Measurements from ENCODE around the gene MAGI1. TPM values are rescaled to one million over a fixed set of nuclear protein-coding genes. Genes with fewer than 3 reads are reported as not detected.

Gene MAGI1
- polyA plus RNA-seq, 2 donors, result 6.0 to 10.6 TPM

GRCh38 chr3:65439641-65440284 is 599.0 kb downstream of the MAGI1 start:
- no peak overlapping the region for H3K27ac ChIP-seq (ENCODE audit: low read depth in 2 of 2, low read length in 1 of 2)
- no peaks in the 10 kb centered on the region for H3K36me3 ChIP-seq (ENCODE audit: control insufficient read depth in 2 of 2, insufficient read depth in 2 of 2, low read length in 1 of 2)
- H3K4me3 ChIP-seq (ENCODE audit: low read depth in 1 of 2, low read length in 2 of 2), result no peak overlapping the region
- no peaks in the 10 kb centered on the region for H3K4me1 ChIP-seq (ENCODE audit: control insufficient read depth in 2 of 2, insufficient read depth in 2 of 2, low read length in 1 of 2)
- H3K9me3 ChIP-seq (ENCODE audit: control insufficient read depth in 2 of 2, insufficient read depth in 1 of 2, low read depth in 1 of 2, low read length in 1 of 2), result no peaks in the 10 kb centered on the region
- H3K27me3 ChIP-seq (ENCODE audit: control insufficient read depth in 1 of 2, insufficient read depth in 2 of 2, low read length in 2 of 2), result no peaks in the 10 kb centered on the region
- WGBS, 2 donors, result 25 to 26% methylated on average over 6 of the region's 6 CpGs

GRCh38 chr3:65438612-65439011 is 600.1 kb downstream of the MAGI1 start:
- Histone ChIP-seq H3K4me3 (ENCODE audit: low read depth in 1 of 2, low read length in 2 of 2) (no peak overlapping the region), H3K36me3 (ENCODE audit: control insufficient read depth in 2 of 2, insufficient read depth in 2 of 2, low read length in 1 of 2) (peaks cover 0 to 3% of the 10 kb centered on the region in 2 donors), H3K27ac (ENCODE audit: low read depth in 2 of 2, low read length in 1 of 2) (no peak overlapping the region), H3K9me3 (ENCODE audit: control insufficient read depth in 2 of 2, insufficient read depth in 1 of 2, low read depth in 1 of 2, low read length in 1 of 2) (no peaks in the 10 kb centered on the region), H3K4me1 (ENCODE audit: control insufficient read depth in 2 of 2, insufficient read depth in 2 of 2, low read length in 1 of 2) (no peaks in the 10 kb centered on the region), H3K27me3 (ENCODE audit: control insufficient read depth in 1 of 2, insufficient read depth in 2 of 2, low read length in 2 of 2) (no peaks in the 10 kb centered on the region)
- 92 to 95% methylated on average over 1 of the region's 1 CpG for WGBS, 2 donors

GRCh38 chr3:65438096-65438495 is 600.6 kb downstream of the MAGI1 start:
- peaks cover 0 to 3% of the 10 kb centered on the region in 2 donors for H3K36me3 ChIP-seq (ENCODE audit: control insufficient read depth in 2 of 2, insufficient read depth in 2 of 2, low read length in 1 of 2)
- no peaks in the 10 kb centered on the region for H3K9me3 ChIP-seq (ENCODE audit: control insufficient read depth in 2 of 2, insufficient read depth in 1 of 2, low read depth in 1 of 2, low read length in 1 of 2)
- WGBS, 2 donors, result 89 to 95% methylated on average over 3 of the region's 3 CpGs
- no peaks in the 10 kb centered on the region for H3K27me3 ChIP-seq (ENCODE audit: control insufficient read depth in 1 of 2, insufficient read depth in 2 of 2, low read length in 2 of 2)
- no peak overlapping the region for H3K4me3 ChIP-seq (ENCODE audit: low read depth in 1 of 2, low read length in 2 of 2)
- no peak overlapping the region for H3K27ac ChIP-seq (ENCODE audit: low read depth in 2 of 2, low read length in 1 of 2)
- H3K4me1 ChIP-seq (ENCODE audit: control insufficient read depth in 2 of 2, insufficient read depth in 2 of 2, low read length in 1 of 2), result no peaks in the 10 kb centered on the region

GRCh38 chr3:65436580-65436979 is 602.1 kb downstream of the MAGI1 start:
- H3K9me3 ChIP-seq (ENCODE audit: control insufficient read depth in 2 of 2, insufficient read depth in 1 of 2, low read depth in 1 of 2, low read length in 1 of 2), result no peaks in the 10 kb centered on the region
- no peaks in the 10 kb centered on the region for H3K27me3 ChIP-seq (ENCODE audit: control insufficient read depth in 1 of 2, insufficient read depth in 2 of 2, low read length in 2 of 2)
- no peak overlapping the region for H3K27ac ChIP-seq (ENCODE audit: low read depth in 2 of 2, low read length in 1 of 2)
- no peaks in the 10 kb centered on the region for H3K4me1 ChIP-seq (ENCODE audit: control insufficient read depth in 2 of 2, insufficient read depth in 2 of 2, low read length in 1 of 2)
- 65 to 66% methylated on average over 1 of the region's 1 CpG for WGBS, 2 donors
- H3K36me3 ChIP-seq (ENCODE audit: control insufficient read depth in 2 of 2, insufficient read depth in 2 of 2, low read length in 1 of 2), result peaks cover 0 to 3% of the 10 kb centered on the region in 2 donors
- H3K4me3 ChIP-seq (ENCODE audit: low read depth in 1 of 2, low read length in 2 of 2), result no peak overlapping the region

GRCh38 chr3:65433480-65433879 is 605.2 kb downstream of the MAGI1 start:
- Histone ChIP-seq H3K36me3 (ENCODE audit: control insufficient read depth in 2 of 2, insufficient read depth in 2 of 2, low read length in 1 of 2) (peaks cover 2 to 8% of the 10 kb centered on the region in 2 donors), H3K27me3 (ENCODE audit: control insufficient read depth in 1 of 2, insufficient read depth in 2 of 2, low read length in 2 of 2) (no peaks in the 10 kb centered on the region), H3K27ac (ENCODE audit: low read depth in 2 of 2, low read length in 1 of 2) (no peak overlapping the region), H3K9me3 (ENCODE audit: control insufficient read depth in 2 of 2, insufficient read depth in 1 of 2, low read depth in 1 of 2, low read length in 1 of 2) (no peaks in the 10 kb centered on the region), H3K4me1 (ENCODE audit: control insufficient read depth in 2 of 2, insufficient read depth in 2 of 2, low read length in 1 of 2) (no peaks in the 10 kb centered on the region), H3K4me3 (ENCODE audit: low read depth in 1 of 2, low read length in 2 of 2) (no peak overlapping the region)
- WGBS, 2 donors, result 86% methylated on average over 5 of the region's 5 CpGs

- WGBS, 2 donors, result 89 to 91% methylated on average over 6 of the region's 6 CpGs
Measured at GRCh38 chr3:65432388-65433003, 606.2 kb downstream of the MAGI1 start.

GRCh38 chr3:65425880-65426279 is 612.8 kb downstream of the MAGI1 start:
- H3K36me3 ChIP-seq (ENCODE audit: control insufficient read depth in 2 of 2, insufficient read depth in 2 of 2, low read length in 1 of 2), result peaks cover 2 to 5% of the 10 kb centered on the region in 2 donors
- H3K4me1 ChIP-seq (ENCODE audit: control insufficient read depth in 2 of 2, insufficient read depth in 2 of 2, low read length in 1 of 2), result no peaks in the 10 kb centered on the region
- WGBS, 2 donors, result 73 to 82% methylated on average over 3 of the region's 3 CpGs
- H3K27ac ChIP-seq (ENCODE audit: low read depth in 2 of 2, low read length in 1 of 2), result no peak overlapping the region
- no peaks in the 10 kb centered on the region for H3K9me3 ChIP-seq (ENCODE audit: control insufficient read depth in 2 of 2, insufficient read depth in 1 of 2, low read depth in 1 of 2, low read length in 1 of 2)
- no peak overlapping the region for H3K4me3 ChIP-seq (ENCODE audit: low read depth in 1 of 2, low read length in 2 of 2)
- no peaks in the 10 kb centered on the region for H3K27me3 ChIP-seq (ENCODE audit: control insufficient read depth in 1 of 2, insufficient read depth in 2 of 2, low read length in 2 of 2)

More at GRCh38 chr3:65432388-65433003, 606.2 kb downstream of the MAGI1 start:
- H3K27me3 ChIP-seq (ENCODE audit: control insufficient read depth in 1 of 2, insufficient read depth in 2 of 2, low read length in 2 of 2), result no peaks in the 10 kb centered on the region
- H3K9me3 ChIP-seq (ENCODE audit: control insufficient read depth in 2 of 2, insufficient read depth in 1 of 2, low read depth in 1 of 2, low read length in 1 of 2), result no peaks in the 10 kb centered on the region
- H3K4me3 ChIP-seq (ENCODE audit: low read depth in 1 of 2, low read length in 2 of 2), result no peak overlapping the region
- H3K27ac ChIP-seq (ENCODE audit: low read depth in 2 of 2, low read length in 1 of 2), result no peak overlapping the region
- no peaks in the 10 kb centered on the region for H3K4me1 ChIP-seq (ENCODE audit: control insufficient read depth in 2 of 2, insufficient read depth in 2 of 2, low read length in 1 of 2)
- peaks cover 2 to 8% of the 10 kb centered on the region in 2 donors for H3K36me3 ChIP-seq (ENCODE audit: control insufficient read depth in 2 of 2, insufficient read depth in 2 of 2, low read length in 1 of 2)

GRCh38 chr3:65422154-65422553 is 616.6 kb downstream of the MAGI1 start:
- no peak overlapping the region for H3K4me3 ChIP-seq (ENCODE audit: low read depth in 1 of 2, low read length in 2 of 2)
- no peaks in the 10 kb centered on the region for H3K27me3 ChIP-seq (ENCODE audit: control insufficient read depth in 1 of 2, insufficient read depth in 2 of 2, low read length in 2 of 2)
- H3K9me3 ChIP-seq (ENCODE audit: control insufficient read depth in 2 of 2, insufficient read depth in 1 of 2, low read depth in 1 of 2, low read length in 1 of 2), result no peaks in the 10 kb centered on the region
- no peaks in the 10 kb centered on the region for H3K4me1 ChIP-seq (ENCODE audit: control insufficient read depth in 2 of 2, insufficient read depth in 2 of 2, low read length in 1 of 2)
- no peak overlapping the region for H3K27ac ChIP-seq (ENCODE audit: low read depth in 2 of 2, low read length in 1 of 2)
- H3K36me3 ChIP-seq (ENCODE audit: control insufficient read depth in 2 of 2, insufficient read depth in 2 of 2, low read length in 1 of 2), result peaks cover 0 to 3% of the 10 kb centered on the region in 2 donors
- 75 to 83% methylated on average over 3 of the region's 3 CpGs for WGBS, 2 donors

GRCh38 chr3:65419233-65419632 is 619.5 kb downstream of the MAGI1 start:
- Histone ChIP-seq H3K4me1 (ENCODE audit: control insufficient read depth in 2 of 2, insufficient read depth in 2 of 2, low read length in 1 of 2) (no peaks in the 10 kb centered on the region), H3K36me3 (ENCODE audit: control insufficient read depth in 2 of 2, insufficient read depth in 2 of 2, low read length in 1 of 2) (peaks cover 0 to 3% of the 10 kb centered on the region in 2 donors), H3K9me3 (ENCODE audit: control insufficient read depth in 2 of 2, insufficient read depth in 1 of 2, low read depth in 1 of 2, low read length in 1 of 2) (no peaks in the 10 kb centered on the region), H3K27ac (ENCODE audit: low read depth in 2 of 2, low read length in 1 of 2) (no peak overlapping the region), H3K27me3 (ENCODE audit: control insufficient read depth in 1 of 2, insufficient read depth in 2 of 2, low read length in 2 of 2) (no peaks in the 10 kb centered on the region), H3K4me3 (ENCODE audit: low read depth in 1 of 2, low read length in 2 of 2) (no peak overlapping the region)
- 86 to 90% methylated on average over 2 of the region's 2 CpGs for WGBS, 2 donors

GRCh38 chr3:65413891-65414290 is 624.8 kb downstream of the MAGI1 start:
- H3K4me1 ChIP-seq (ENCODE audit: control insufficient read depth in 2 of 2, insufficient read depth in 2 of 2, low read length in 1 of 2), result no peaks in the 10 kb centered on the region
- H3K27me3 ChIP-seq (ENCODE audit: control insufficient read depth in 1 of 2, insufficient read depth in 2 of 2, low read length in 2 of 2), result no peaks in the 10 kb centered on the region
- WGBS, 2 donors, result 79 to 88% methylated on average over 3 of the region's 3 CpGs
- no peak overlapping the region for H3K4me3 ChIP-seq (ENCODE audit: low read depth in 1 of 2, low read length in 2 of 2)
- no peaks in the 10 kb centered on the region for H3K36me3 ChIP-seq (ENCODE audit: control insufficient read depth in 2 of 2, insufficient read depth in 2 of 2, low read length in 1 of 2)
- H3K9me3 ChIP-seq (ENCODE audit: control insufficient read depth in 2 of 2, insufficient read depth in 1 of 2, low read depth in 1 of 2, low read length in 1 of 2), result no peaks in the 10 kb centered on the region
- no peak overlapping the region for H3K27ac ChIP-seq (ENCODE audit: low read depth in 2 of 2, low read length in 1 of 2)
